ENCODE measurements around the gene STRN. TPM values are rescaled to one million over a fixed set of nuclear protein-coding genes. Genes with fewer than 3 reads are reported as not detected.
"Not testable (repeated sequence)": the region's sequence is repeated elsewhere in the genome, so short reads cannot be mapped to it uniquely, and the experiment has no call there.

The STRN gene
- polyA plus RNA-seq, 3 donors from 2014 or later, result 9.1 to 20.6 (median 11.0) TPM

DNA sequence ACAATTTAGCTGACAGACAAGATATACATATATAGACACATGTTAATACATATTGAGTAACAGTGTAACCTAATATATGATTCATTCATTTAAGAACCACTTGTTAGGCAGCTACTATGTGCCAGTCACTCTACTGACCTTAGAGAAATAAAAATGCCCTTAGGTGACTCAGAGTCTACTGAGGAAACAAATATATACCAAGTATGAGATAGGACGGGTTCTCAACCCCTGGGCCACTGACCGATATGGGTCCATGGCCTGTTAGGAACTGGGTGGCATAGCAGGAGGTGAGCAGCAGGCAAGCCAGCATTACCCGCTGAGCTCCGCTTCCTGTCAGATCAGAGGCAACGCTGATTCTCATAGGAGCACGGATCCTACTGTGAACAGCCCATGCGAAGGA lies 14.8 kb downstream of the STRN start:
- peak overlapping the region in 1 of 6 donors; percentile 21 for H3K27ac Mint-ChIP-seq
- no peak for DNase-seq
- H3K36me3 Mint-ChIP-seq, result no peaks in the 10 kb centered on the region
- no peaks in the 10 kb centered on the region for H3K9me3 Mint-ChIP-seq
- H3K4me3 Mint-ChIP-seq, result no peak overlapping the region
- H3K4me1 Mint-ChIP-seq, result peaks cover 39 to 73% of the 10 kb centered on the region in 2 donors
- no peaks in the 10 kb centered on the region for H3K27me3 Mint-ChIP-seq (ENCODE audit: low read depth in 3 of 3)

DNA sequence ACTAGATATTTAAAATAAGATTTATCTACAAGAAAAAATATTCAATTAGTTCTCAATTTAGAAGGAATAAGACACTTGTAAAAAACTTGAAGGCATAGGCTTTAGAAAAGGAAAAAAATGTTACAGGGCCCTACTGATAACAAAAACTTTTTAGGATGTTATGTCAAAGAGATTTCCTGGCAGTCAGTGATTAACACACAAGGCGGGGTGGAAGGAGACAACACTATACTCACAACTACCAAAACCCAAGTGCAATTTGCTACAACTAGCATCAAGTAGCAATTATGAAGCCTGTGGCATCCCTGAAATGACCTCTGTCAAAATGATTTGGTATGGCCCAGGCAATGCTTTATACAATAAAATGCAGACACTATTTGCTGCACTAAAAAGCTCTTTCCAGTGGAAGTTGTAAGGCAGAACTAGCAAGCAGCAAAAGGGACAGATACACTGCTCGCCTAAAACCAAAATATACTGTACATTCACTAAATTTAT lies 15.3 kb downstream of the STRN start:
- peak overlapping the region in 1 of 6 donors; percentile 21 for H3K27ac Mint-ChIP-seq
- DNase-seq, result no peak
- no peaks in the 10 kb centered on the region for H3K36me3 Mint-ChIP-seq
- no peaks in the 10 kb centered on the region for H3K9me3 Mint-ChIP-seq
- H3K4me1 Mint-ChIP-seq, result peaks cover 35 to 69% of the 10 kb centered on the region in 2 donors
- H3K4me3 Mint-ChIP-seq, result no peak overlapping the region
- H3K27me3 Mint-ChIP-seq (ENCODE audit: low read depth in 3 of 3), result no peaks in the 10 kb centered on the region

DNA sequence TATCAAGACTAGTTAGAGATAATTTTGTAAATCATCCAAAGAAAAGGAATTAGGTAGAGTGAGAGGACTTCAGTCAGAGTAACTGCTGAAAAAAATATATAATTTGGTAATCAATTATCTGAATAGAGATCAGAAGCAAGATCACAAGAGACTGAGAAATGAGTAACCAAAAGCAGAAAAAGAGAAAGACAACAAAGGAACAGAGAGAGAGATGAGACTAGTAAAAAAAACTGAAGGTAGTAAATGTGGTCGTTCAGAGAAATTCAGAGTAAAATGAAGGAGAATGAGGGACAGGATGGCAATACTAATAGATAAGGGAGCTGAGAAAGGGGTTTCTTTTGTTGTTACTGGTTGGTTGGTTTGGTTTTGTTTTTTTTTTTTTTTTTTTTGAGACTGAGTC lies 16.5 kb downstream of the STRN start:
- no peak overlapping the region for H3K4me3 Mint-ChIP-seq
- H3K4me1 Mint-ChIP-seq, result peaks cover 27 to 56% of the 10 kb centered on the region in 2 donors
- H3K36me3 Mint-ChIP-seq, result no peaks in the 10 kb centered on the region
- no peak for DNase-seq
- H3K9me3 Mint-ChIP-seq, result no peaks in the 10 kb centered on the region
- peak overlapping the region in 4 of 6 donors; percentile 6 to 61 (median 18) for H3K27ac Mint-ChIP-seq
- no peaks in the 10 kb centered on the region for H3K27me3 Mint-ChIP-seq (ENCODE audit: low read depth in 3 of 3)

DNA sequence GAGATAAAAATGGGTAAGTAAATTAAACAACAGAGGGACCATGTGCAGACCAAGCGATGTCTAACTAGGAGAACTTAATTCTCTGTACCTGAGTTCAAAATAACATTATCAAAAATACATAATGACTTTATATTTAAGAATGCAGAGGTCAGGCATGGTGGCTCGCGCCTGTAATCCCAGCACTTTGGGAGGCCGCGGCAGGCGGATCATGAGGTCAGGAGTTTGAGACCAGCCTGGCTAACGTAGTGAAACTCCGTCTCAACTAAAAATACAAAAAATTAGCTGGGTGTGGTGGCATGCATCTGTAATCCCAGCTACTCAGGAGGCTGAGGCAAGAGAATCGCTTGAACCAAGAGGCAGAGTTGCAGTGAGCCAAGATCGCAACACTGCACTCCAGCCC lies 21.1 kb downstream of the STRN start:
- not testable (repeated sequence) for H3K9me3 Mint-ChIP-seq; H3K27ac Mint-ChIP-seq; DNase-seq; H3K27me3 Mint-ChIP-seq (ENCODE audit: low read depth in 3 of 3); H3K4me3 Mint-ChIP-seq; H3K36me3 Mint-ChIP-seq
- peaks cover 14 to 44% of the 10 kb centered on the region in 2 donors for H3K4me1 Mint-ChIP-seq

DNA sequence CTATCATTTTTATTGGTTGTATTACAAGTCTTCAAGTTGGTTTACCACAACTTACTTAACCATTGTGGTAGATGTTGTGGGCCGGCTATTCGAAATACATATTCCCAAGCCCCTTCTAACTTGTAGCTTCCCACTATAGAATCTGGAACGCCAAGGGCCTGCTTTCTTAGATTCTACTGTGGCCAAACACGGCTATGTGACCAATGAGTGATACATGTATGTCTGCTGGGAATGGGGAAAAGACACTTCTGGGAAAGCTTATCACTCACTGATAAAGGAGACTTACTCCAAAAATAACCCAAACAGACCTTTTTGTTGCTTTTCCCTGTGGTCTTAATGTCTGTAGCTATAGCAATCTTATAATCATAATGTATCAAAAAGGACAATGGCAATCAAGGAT lies 24.5 kb downstream of the STRN start:
- H3K9me3 Mint-ChIP-seq, result no peaks in the 10 kb centered on the region
- no peak overlapping the region for H3K4me3 Mint-ChIP-seq
- peaks cover 5 to 30% of the 10 kb centered on the region in 2 donors for H3K4me1 Mint-ChIP-seq
- H3K27me3 Mint-ChIP-seq (ENCODE audit: low read depth in 3 of 3), result no peaks in the 10 kb centered on the region
- H3K36me3 Mint-ChIP-seq, result peaks cover 0 to 3% (median 0%) of the 10 kb centered on the region in 3 donors
- no peak overlapping the region for H3K27ac Mint-ChIP-seq
- no peak for DNase-seq

DNA sequence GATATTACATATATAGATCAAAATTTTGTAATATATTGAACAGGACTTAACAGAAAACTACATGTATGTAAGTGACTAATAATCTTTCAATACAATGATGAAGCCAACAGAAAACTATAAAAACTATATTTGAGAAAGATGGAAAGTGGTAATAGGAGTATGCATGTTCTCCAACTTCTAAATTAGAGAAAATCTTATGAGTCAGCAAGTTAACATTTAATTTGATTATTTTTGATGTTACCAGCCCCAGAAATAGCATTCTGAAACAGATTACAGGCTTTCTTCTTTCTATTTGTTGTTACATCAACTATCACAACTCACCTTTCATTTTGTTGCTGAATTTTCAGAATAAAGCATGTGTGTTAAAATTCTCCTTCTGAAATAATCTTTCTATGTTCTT lies 29.8 kb downstream of the STRN start:
- peaks cover 9 to 38% of the 10 kb centered on the region in 2 donors for H3K4me1 Mint-ChIP-seq

DNA sequence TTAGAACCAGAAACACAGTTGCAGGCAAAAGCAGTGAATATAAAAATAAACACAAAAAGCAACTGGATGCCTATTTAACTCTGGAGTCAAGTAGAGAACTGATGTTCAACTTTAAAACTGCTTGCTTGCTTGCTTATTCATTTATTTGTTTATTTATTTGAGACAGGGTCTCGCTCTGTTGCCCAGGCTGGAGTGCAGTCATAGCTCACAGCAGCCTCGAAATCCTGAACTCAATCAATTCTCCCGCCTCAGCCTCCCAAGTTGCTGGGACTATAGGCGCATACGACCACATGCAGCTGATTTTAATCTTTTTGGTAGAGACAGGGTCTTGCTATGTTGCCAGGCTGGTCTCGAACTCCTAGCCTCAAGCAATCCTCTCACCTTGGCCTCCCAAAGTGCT lies 34.6 kb downstream of the STRN start:
- H3K4me3 Mint-ChIP-seq; H3K36me3 Mint-ChIP-seq; H3K27me3 Mint-ChIP-seq (ENCODE audit: low read depth in 3 of 3); H3K9me3 Mint-ChIP-seq; DNase-seq: not testable (repeated sequence)
- Mint-ChIP-seq H3K4me1 (peaks cover 17 to 48% of the 10 kb centered on the region in 2 donors), H3K27ac (peak overlapping the region in 2 of 6 donors; percentile 41 to 42)

More for the DNA sequence above, 29.8 kb downstream of the STRN start:
- H3K27ac Mint-ChIP-seq; DNase-seq; H3K27me3 Mint-ChIP-seq (ENCODE audit: low read depth in 3 of 3); H3K9me3 Mint-ChIP-seq; H3K4me3 Mint-ChIP-seq; H3K36me3 Mint-ChIP-seq: not testable (repeated sequence)

DNA sequence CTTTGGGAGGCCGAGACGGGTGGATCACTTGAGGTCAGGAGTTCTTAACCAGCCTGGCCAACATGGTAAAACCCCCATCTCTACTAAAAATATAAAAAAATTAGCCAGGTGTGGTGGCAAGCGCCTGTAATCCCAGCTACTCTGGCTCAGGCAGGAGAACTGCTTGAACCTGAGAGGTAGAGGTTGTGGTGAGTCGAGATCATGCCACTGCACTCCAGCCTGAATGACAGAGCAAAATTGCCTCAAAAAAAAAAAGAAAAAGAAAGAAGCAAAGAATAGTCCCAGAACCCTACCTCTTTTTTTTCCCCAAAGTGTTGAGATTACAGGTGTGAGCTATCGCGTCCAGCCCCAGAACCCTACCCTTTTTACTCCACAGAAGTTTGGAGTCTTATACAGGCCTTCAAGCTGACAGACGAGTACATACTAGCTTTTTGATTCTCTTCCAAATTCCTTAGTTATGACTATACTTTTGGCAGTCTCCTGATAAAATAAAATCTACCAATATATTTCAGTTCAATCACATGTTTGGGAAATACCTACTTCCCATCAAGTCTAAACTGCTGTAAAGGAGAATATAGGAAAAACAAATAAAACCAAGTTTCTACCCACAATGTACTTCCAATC lies 35.4 kb downstream of the STRN start:
- Mint-ChIP-seq H3K4me1 (peaks cover 25 to 52% of the 10 kb centered on the region in 2 donors), H3K27ac (peak overlapping the region in 2 of 6 donors; percentile 41 to 45)
- H3K4me3 Mint-ChIP-seq; H3K9me3 Mint-ChIP-seq; H3K36me3 Mint-ChIP-seq; DNase-seq; H3K27me3 Mint-ChIP-seq (ENCODE audit: low read depth in 3 of 3): not testable (repeated sequence)

DNA sequence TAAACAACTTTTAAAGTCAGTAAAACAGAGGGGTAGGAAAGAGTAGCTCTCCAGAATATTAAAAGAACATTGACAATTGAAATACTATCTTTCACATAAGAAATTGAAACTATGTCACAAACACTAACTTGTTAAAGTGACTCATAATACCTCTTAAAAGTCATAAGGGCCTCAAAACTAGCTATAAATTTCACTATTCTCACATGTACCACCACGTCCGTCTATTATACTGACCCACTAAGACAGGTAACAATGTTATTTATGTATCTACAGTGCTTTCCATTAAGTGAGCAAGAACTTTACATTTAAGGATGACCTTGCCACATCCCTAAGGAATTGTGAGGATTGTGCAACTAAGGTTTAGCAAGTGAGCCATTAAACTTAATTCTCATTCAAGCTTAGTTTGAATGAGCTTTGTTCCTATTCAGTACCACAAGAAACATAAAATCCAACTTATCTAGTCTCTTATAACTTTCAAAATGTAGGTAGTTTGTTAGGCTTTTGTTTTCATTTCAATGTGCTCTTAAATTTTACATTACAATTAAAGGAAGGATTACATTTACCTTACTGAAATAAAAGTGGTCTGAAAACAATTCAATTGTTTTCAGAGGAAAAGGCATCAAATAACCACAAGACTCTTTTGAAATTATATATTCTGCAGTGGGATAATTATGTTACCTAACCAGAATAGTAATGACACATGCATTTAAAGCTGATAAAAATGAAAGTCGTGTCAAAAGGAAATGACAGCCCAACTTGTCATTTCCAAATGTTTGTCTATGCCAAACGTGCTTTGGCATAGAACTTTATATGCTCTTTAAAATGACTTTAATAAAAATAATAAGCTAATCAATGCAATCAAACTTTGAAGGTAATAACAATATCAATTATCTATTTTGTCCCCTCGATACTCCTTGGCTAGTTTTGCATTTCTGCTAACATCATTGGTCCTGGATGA lies 39.9 kb downstream of the STRN start:
- peak in 1 of 3 donors; percentile 9 for DNase-seq
- H3K4me1 Mint-ChIP-seq, result peaks cover 31 to 46% of the 10 kb centered on the region in 2 donors
- H3K36me3 Mint-ChIP-seq; H3K27me3 Mint-ChIP-seq (ENCODE audit: low read depth in 3 of 3); H3K9me3 Mint-ChIP-seq: not testable (repeated sequence)
- peak overlapping the region; percentile 86 to 91 (median 88) for H3K27ac Mint-ChIP-seq
- H3K4me3 Mint-ChIP-seq, result peak overlapping the region; percentile 14 to 72 (median 64)

DNA sequence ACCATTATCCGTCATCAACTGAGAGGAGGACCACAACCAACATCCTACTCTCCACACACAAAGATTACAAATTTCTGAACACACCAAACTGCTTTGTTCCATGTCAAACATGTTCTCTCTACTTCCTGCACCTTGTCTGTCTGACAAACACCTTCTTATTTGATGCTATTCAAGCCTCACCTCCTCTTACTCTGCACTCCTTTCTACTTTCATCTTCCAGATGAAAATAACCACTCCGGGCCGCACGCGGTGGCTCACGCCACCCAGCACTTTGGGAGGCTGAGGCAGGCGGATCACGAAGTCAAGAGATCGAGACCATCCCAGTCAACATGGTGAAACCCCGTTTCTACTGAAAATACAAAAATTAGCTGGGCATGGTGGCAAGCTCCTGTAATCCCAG lies 43.7 kb downstream of the STRN start:
- peak overlapping the region in 2 of 6 donors; percentile 31 to 70 for H3K27ac Mint-ChIP-seq
- H3K4me1 Mint-ChIP-seq, result peaks cover 32 to 44% of the 10 kb centered on the region in 2 donors
- H3K4me3 Mint-ChIP-seq; H3K36me3 Mint-ChIP-seq; DNase-seq; H3K27me3 Mint-ChIP-seq (ENCODE audit: low read depth in 3 of 3); H3K9me3 Mint-ChIP-seq: not testable (repeated sequence)

DNA sequence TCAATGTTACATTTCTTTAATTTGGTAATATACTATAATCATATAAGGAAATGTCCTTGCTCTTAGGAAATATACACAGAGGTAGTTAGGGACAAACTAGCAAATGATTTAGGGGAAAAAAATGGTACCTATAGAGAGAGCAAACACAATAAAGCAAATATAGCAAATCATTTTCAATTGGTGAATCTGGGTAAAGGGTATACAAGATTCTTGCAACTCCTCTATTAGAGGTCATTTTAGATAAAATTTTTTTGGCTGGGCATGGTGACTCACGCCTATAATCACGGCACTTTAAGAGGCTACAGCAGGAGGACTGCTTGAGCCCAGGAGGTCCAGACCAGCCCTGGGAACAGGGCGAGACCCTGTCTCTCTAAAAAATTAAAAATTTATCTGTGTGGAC lies 44.4 kb downstream of the STRN start:
- no peak overlapping the region for H3K4me3 Mint-ChIP-seq
- H3K27me3 Mint-ChIP-seq (ENCODE audit: low read depth in 3 of 3), result peaks cover 0 to 1% (median 0%) of the 10 kb centered on the region in 3 donors
- DNase-seq, result no peak
- peaks cover 28 to 42% of the 10 kb centered on the region in 2 donors for H3K4me1 Mint-ChIP-seq
- no peaks in the 10 kb centered on the region for H3K9me3 Mint-ChIP-seq
- peak overlapping the region in 1 of 6 donors; percentile 44 for H3K27ac Mint-ChIP-seq
- H3K36me3 Mint-ChIP-seq, result peaks cover 0 to 4% (median 0%) of the 10 kb centered on the region in 3 donors

DNA sequence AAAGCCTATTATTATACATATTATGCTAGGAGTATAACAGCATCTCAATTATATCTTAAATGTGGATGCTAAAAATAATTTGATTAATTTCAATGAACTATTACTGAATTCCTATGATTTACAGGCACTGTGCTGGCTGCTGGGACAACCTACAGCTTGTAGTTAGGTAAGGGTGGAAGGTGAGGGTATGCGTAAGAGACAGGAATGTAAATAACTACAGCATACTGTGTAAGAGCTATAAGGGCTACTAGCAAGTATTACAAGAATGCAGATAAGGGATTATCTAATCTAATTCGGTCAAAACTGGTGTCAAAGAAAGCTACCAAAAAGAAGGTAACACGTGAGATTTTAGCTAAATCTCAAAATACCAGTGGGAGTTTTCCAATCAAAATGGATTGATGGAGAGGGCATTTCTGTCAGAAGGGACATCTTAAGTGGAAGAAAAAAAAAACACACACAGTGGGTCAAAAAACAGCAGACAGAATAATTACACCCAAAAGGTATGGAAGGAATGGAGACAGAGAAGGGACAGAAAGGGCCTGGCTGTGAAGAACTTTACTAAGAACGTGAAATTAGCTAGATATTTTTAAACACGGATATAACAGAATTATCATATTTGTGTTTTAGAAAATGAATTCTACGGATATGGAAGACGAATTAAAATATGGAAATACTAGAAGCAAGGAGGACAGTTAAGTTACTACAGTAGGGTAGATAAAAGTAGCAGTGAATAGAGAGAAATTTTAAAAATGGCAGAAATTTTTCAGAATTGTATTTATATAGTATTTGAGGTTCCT lies 47.1 kb downstream of the STRN start:
- Mint-ChIP-seq H3K27me3 (ENCODE audit: low read depth in 3 of 3) (peaks cover 0 to 1% (median 0%) of the 10 kb centered on the region in 3 donors), H3K27ac (peak overlapping the region in 2 of 6 donors; percentile 21 to 26), H3K4me1 (peaks cover 8 to 24% of the 10 kb centered on the region in 2 donors), H3K4me3 (no peak overlapping the region), H3K36me3 (peaks cover 0 to 8% (median 0%) of the 10 kb centered on the region in 3 donors), H3K9me3 (no peaks in the 10 kb centered on the region)
- DNase-seq, result no peak

DNA sequence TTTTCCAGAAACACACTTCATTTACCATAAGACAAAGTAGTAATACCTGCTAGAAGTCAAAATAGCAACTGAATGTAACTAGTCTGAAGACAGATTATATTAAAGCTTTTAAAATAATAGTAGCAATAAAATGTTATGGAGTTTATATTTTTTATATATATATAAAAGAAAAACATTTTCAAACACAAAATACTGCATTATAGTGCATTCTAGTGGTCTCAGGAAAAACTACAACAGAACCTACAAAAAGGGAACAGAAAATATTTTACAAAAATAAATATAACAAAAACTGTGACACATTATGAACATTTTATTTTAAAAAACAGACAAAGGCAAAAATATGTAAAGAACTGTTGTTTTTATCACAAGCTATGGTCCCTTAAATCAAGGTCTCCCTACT lies 48.0 kb downstream of the STRN start:
- peaks cover 8 to 24% of the 10 kb centered on the region in 2 donors for H3K4me1 Mint-ChIP-seq
- no peaks in the 10 kb centered on the region for H3K9me3 Mint-ChIP-seq
- H3K27ac Mint-ChIP-seq, result no peak overlapping the region
- peaks cover 0 to 1% (median 0%) of the 10 kb centered on the region in 3 donors for H3K27me3 Mint-ChIP-seq (ENCODE audit: low read depth in 3 of 3)
- no peak overlapping the region for H3K4me3 Mint-ChIP-seq
- H3K36me3 Mint-ChIP-seq, result peaks cover 0 to 4% (median 0%) of the 10 kb centered on the region in 3 donors
- DNase-seq, result no peak
